Panc1 (cell line): ENCODE data around the gene GOLGA8B. TPM values are rescaled to one million over a fixed set of nuclear protein-coding genes. Genes with fewer than 3 reads are reported as not detected.
"Not testable (repeated sequence)": the region's sequence is repeated elsewhere in the genome, so short reads cannot be mapped to it uniquely, and the experiment has no call there.

ENCODE experiments used
- ATAC-seq: fragments of 200-7000 bp; cut with Tn5 transposase; 2 replicates; pipeline ENCODE4 v1.9.1; 2020; ENCODE audit warnings: mild to moderate bottlenecking, moderate library complexity
- BruUV-seq: library from RNA; stranded (reverse); fragments of 400-500 nt; replicated peaks from 2 replicates; lab custom pipeline; 2021; lab: Mats Ljungman, UMichigan
- CTCF ChIA-PET: fragments of 300-600 bp; sonication (Branson Sonifier 250); formaldehyde crosslinking; loops from one replicate; lab custom pipeline; 2022; ENCODE audit warnings: antibody characterized with exemption; lab: Charles Lee
- POLR2A ChIA-PET: fragments of 300-600 bp; sonication (Branson Sonifier 250); formaldehyde crosslinking; loops from one replicate; lab custom pipeline; 2022; ENCODE audit warnings: antibody characterized with exemption; lab: Charles Lee
- DNase-seq: peaks from one replicate; pipeline ENCODE4 v3.0.0-alpha.2; 2010; ENCODE audit warnings: low read depth, low spot score
- H3K27ac ChIP-seq: 2 replicates; pipeline ENCODE4 v1.5.1; 2011; ENCODE audit warnings: mild to moderate bottlenecking, low read length, inconsistent platforms
- H3K27me3 ChIP-seq: fragments of 200-500 bp; sonication (Bioruptor generic); 2 replicates; pipeline ENCODE4 v1.6.0; 2014; ENCODE audit warnings: low read length, inconsistent platforms; ENCODE audit not compliant: control insufficient read depth, insufficient read depth
- H3K36me3 ChIP-seq: fragments of 200-500 bp; sonication (Bioruptor generic); 2 replicates; pipeline ENCODE4 v1.5.1; 2014; ENCODE audit warnings: inconsistent platforms, mild to moderate bottlenecking, low read length, moderate library complexity; ENCODE audit not compliant: control insufficient read depth, insufficient read depth
- H3K4me1 ChIP-seq: 2 replicates; pipeline ENCODE4 v1.5.1; 2011; ENCODE audit warnings: inconsistent platforms, mild to moderate bottlenecking, low read length, moderate library complexity; ENCODE audit not compliant: control insufficient read depth, insufficient read depth
- H3K4me3 ChIP-seq, 2 experiments: 2 replicates each; pipeline ENCODE4 v1.5.1; 2011 to 2012; ENCODE audit warnings: low read depth in 2 of 2, low read length in 2 of 2, mild to moderate bottlenecking in 2 of 2, inconsistent platforms in 1 of 2, moderate library complexity in 1 of 2
- H3K9me3 ChIP-seq: fragments of 200-500 bp; sonication (Bioruptor generic); 2 replicates; pipeline ENCODE4 v1.5.1; 2014; ENCODE audit warnings: low read depth, mild to moderate bottlenecking, inconsistent platforms, low read length, moderate library complexity; ENCODE audit not compliant: control insufficient read depth, insufficient read depth
- in situ Hi-C: cut with HindIII; loops from 2 replicates; pipeline ENCODE4 v1.10.0; 2016; ENCODE audit warnings: low sequenced_read_pairs, low pct_unique_long_range_greater_than_20kb
- intact Hi-C: fragments of 100-400 bp; cut with micrococcal nuclease; formaldehyde crosslinking; loops from one replicate; pipeline ENCODE4 v1.10.0; 2022; ENCODE audit not compliant: unreplicated experiment
- total RNA-seq: library from RNA; stranded (reverse); gene quantifications from one replicate; pipeline ENCODE4 v1.2.1, GENCODE V29; 2021; ENCODE audit not compliant: unreplicated experiment

The GOLGA8B gene
- total RNA-seq, 1 experiment from 2014 or later = 161 TPM

DNA sequence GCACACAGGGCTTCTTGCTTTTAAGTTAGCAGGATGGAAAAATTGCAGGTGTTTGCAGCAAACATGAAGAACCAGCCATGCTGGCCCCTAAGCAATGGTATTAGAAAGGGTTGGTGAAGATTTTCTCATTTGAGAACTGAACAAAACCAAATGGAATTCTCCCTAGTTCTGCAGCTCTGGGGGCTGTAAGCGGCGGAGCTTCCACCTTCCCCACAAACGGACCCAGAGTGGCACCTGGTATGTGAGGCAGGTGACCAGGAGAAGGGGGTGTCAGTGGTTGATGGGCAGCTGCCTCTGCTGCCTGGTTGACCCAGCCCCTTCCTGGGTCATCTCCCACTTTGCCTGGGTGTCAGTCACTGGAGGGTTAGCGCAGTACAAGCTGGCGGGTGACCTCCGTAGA lies 22.6 kb downstream of the GOLGA8B start:
- in situ Hi-C loops, CTCF ChIA-PET, POLR2A ChIA-PET, H3K27ac ChIP-seq, H3K9me3 ChIP-seq, H3K27me3 ChIP-seq, BruUV-seq, H3K4me3 ChIP-seq, DNase-seq, H3K4me1 ChIP-seq, ATAC-seq, intact Hi-C loops, H3K36me3 ChIP-seq: not testable (repeated sequence)

DNA sequence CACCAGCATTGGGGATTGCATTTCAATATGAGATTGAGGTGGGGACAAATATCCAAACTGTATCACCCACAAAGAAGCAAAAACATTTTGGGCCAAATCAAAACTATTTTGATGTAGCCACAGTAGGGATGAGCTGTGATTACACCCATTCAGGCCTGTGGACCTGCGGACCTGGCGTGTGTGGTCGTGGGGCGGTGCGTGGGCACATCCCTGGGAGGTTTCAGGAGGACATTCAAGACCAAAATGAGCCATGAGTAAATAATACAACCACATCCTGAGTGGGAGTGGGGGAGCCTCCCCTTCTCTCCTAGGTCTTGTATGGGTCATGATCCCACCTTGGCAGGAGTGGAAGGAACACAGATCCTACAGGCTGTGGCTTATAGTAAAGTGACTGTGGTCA lies 23.7 kb downstream of the GOLGA8B start:
- H3K27me3 ChIP-seq, H3K4me3 ChIP-seq, intact Hi-C loops, H3K27ac ChIP-seq, H3K4me1 ChIP-seq, H3K36me3 ChIP-seq, H3K9me3 ChIP-seq, POLR2A ChIA-PET, DNase-seq, ATAC-seq, CTCF ChIA-PET, in situ Hi-C loops: not testable (repeated sequence)
- BruUV-seq = TSS peak; percentile 60

DNA sequence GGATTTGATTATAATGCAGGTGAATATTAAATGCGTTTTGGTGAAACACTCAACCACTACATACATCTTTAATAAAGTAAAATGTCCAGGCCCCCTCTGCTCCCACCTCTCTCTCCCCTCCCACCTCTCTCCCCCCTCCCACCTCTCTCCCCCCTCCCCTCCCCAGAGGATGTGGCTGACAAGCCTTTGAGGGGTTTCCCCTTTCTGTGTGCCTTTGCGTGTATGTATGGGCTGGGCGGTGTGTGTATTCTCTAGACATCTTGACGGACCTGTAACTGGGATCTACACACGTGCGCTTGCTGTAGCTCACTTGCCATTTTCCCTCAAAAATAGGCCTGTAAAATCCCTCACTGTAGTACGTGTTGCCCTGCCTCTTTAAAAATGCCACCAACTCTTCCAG lies 28.3 kb downstream of the GOLGA8B start:
- H3K27ac ChIP-seq, CTCF ChIA-PET, H3K4me3 ChIP-seq, BruUV-seq, in situ Hi-C loops, H3K4me1 ChIP-seq, ATAC-seq, DNase-seq, intact Hi-C loops, H3K36me3 ChIP-seq, H3K27me3 ChIP-seq, H3K9me3 ChIP-seq, POLR2A ChIA-PET: not testable (repeated sequence)

DNA sequence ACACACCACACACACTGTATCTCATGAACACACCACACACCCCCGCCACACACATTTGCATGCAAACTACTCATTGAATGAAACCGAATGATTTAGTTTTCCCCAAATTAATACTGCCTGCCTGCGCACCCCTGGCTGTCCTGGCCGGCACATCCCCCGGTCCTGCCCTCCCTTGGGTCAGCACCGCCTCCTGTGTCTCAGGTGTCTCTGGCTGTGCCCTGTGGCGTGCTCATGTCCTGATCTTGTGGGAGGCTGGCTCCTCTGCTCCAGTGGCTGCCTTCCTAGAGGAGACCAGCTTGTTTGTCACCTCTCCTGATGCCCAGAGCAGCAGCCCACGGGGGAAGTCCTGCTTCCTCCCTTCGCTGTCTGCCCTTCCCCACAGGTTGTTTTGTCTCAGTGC lies 28.7 kb downstream of the GOLGA8B start:
- DNase-seq, H3K27me3 ChIP-seq, H3K27ac ChIP-seq, ATAC-seq, BruUV-seq, POLR2A ChIA-PET, H3K4me1 ChIP-seq, H3K36me3 ChIP-seq, intact Hi-C loops, H3K9me3 ChIP-seq, CTCF ChIA-PET, H3K4me3 ChIP-seq, in situ Hi-C loops: not testable (repeated sequence)

DNA sequence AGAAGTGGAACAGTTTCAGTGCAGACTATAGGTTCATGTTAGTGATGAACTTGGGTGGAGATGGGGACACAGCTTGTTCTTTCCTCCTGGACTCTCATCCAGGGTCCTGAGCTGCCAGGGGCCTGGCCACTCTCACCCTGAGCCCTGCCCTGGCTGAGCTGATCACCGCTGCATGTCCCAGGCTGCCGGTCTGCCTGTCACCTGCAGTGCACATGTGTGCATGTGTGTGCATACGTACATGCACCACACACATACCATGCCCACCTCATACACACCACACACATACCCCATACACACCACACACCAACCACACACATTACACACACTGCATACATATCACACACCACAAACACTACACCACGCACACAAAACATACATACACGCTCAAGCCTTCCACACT lies 29.3 kb downstream of the GOLGA8B start:
- CTCF ChIA-PET, H3K27me3 ChIP-seq, POLR2A ChIA-PET, in situ Hi-C loops, BruUV-seq, H3K27ac ChIP-seq, H3K4me1 ChIP-seq, H3K36me3 ChIP-seq, ATAC-seq, H3K9me3 ChIP-seq, DNase-seq, intact Hi-C loops, H3K4me3 ChIP-seq: not testable (repeated sequence)

DNA sequence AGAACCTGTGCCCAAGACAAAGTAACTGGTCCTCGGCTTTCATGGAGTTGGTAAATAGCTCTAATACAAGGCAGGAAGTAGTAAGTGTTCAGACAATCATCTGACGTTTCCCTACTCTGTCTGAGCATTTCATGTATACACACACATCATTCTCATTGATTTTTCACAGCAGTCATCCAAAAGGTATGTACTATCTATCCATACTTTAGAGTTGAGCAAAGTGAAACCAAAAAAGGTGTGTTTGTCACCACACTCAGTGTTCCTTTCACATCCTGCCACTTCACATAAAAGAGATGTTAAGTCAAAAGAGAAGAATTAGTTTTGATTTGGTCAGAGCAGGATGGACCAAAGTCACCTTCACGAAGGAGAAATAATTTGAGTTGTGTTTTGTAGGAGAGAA lies 33.3 kb downstream of the GOLGA8B start:
- BruUV-seq, POLR2A ChIA-PET, ATAC-seq: not testable (repeated sequence)

DNA sequence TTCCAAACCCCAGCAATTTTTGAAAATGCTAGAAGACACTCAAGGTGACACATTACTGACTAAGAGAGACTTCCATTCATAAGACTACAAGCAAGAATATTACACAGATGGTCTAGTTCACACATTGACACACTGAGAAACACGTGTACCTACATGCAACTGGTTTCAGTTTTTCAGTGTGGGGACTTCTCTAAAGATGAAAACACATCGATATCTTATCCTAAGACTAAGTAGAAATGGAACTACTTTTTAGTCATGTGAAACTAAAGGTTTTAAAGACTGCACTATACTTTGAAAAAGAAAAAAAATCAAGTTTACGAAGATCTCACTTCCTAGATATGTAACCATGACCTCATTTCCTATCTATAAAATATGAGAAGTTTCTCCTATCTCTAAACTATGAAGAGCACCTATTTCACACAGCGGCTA lies 34.1 kb downstream of the GOLGA8B start:
- BruUV-seq, CTCF ChIA-PET, H3K36me3 ChIP-seq, H3K4me3 ChIP-seq, H3K27ac ChIP-seq, intact Hi-C loops, in situ Hi-C loops, POLR2A ChIA-PET, H3K9me3 ChIP-seq, H3K27me3 ChIP-seq, H3K4me1 ChIP-seq, DNase-seq, ATAC-seq: not testable (repeated sequence)

More for the DNA sequence above, 33.3 kb downstream of the GOLGA8B start:
- H3K9me3 ChIP-seq, CTCF ChIA-PET, H3K27ac ChIP-seq, DNase-seq, H3K4me3 ChIP-seq, in situ Hi-C loops, intact Hi-C loops, H3K36me3 ChIP-seq, H3K27me3 ChIP-seq, H3K4me1 ChIP-seq: not testable (repeated sequence)
